Measurements from ENCODE around the gene ANKS3.

- TF ChIP-seq CTCF (IDR thresholded peaks at IDR 0.05; ENCODE audit: low read depth, low read length) (no peak), POLR2A (IDR thresholded peaks at IDR 0.05; ENCODE audit: extremely low read depth, insufficient read length) (no peak), MYC (IDR thresholded peaks at IDR 0.05; ENCODE audit: low read depth, low read length) (no peak)
Observed at GRCh38 chr16:4654964-4655590, 79.0 kb downstream of the ANKS3 start.

Measured in NB4 (cell line).